Thyroid gland (tissue), 4 donors: Measurements from ENCODE around the gene SEPSECS. TPM values are rescaled to one million over a fixed set of nuclear protein-coding genes. Genes with fewer than 3 reads are reported as not detected.
A peak's percentile ranks its signal among the peaks of the same experiment; 100 is the strongest.

Source experiments
- DNase-seq, 2 donors: peaks; one replicate each; pipeline ENCODE4 v3.0.0-alpha.2; 2019
- H3K27ac ChIP-seq, 3 donors: fragments of 200-600 bp; sonication (generic); 1 replicate in 2 of 3; 2 replicates in 1 of 3; pipeline ENCODE4 v1.5.1; 2016 to 2019; ENCODE audit warnings: mild to moderate bottlenecking in 1 of 3, moderate library complexity in 1 of 3
- H3K27me3 ChIP-seq: fragments of 200-600 bp; sonication (generic); one replicate; pipeline ENCODE4 v1.5.1; 2019
- H3K36me3 ChIP-seq, 2 donors: fragments of 200-600 bp; sonication (generic); one replicate each; pipeline ENCODE4 v1.5.1; 2016 to 2019
- H3K4me1 ChIP-seq, 2 donors: fragments of 200-600 bp; sonication (generic); one replicate each; pipeline ENCODE4 v1.5.1; 2017 to 2019
- H3K4me3 ChIP-seq, 3 donors: fragments of 200-600 bp; sonication (generic); replicated peaks in 1 of 3; 1 replicate in 2 of 3; 2 replicates in 1 of 3; pipeline ENCODE4 v1.5.1; 2016; ENCODE audit warnings: mild to moderate bottlenecking in 1 of 3
- H3K9me3 ChIP-seq: fragments of 200-600 bp; sonication (generic); one replicate; pipeline ENCODE4 v1.5.1; 2017
- POLR2A ChIP-seq, 2 donors: fragments of 450-650 bp; IDR thresholded peaks; one replicate each; pipeline ENCODE4 v1.6.1; 2017; ENCODE audit warnings: antibody characterized with exemption in 2 of 2, mild to moderate bottlenecking in 2 of 2, moderate library complexity in 1 of 2
- WGBS, 2 donors: methylation state at CpG; one replicate each; pipeline ENCODE4 v1.1.5; 2017; 5-methylcytosine and 5-hydroxymethylcytosine counted together
- intact Hi-C: fragments of 100-400 bp; cut with DNase I; formaldehyde crosslinking; loops from one replicate; pipeline ENCODE4 v1.15.1; 2023
- total RNA-seq, 4 donors: library from RNA; depleted of rRNA; stranded (reverse); fragments of >200 nt; gene quantifications; one replicate each; pipeline ENCODE4 v1.2.3, GENCODE V29; 2016
- TF ChIP-seq, protein P1 (sequence below), 6 experiments: fragments of 200-600 bp in 3 of 6; fragments of 450-650 bp in 3 of 6; sonication (generic) in 3 of 6; IDR thresholded peaks; one replicate each; pipeline ENCODE4 v1.5.1; 2016 to 2019; ENCODE audit warnings: antibody characterized with exemption in 6 of 6, mild to moderate bottlenecking in 2 of 6, inconsistent platforms in 1 of 6, moderate library complexity in 1 of 6

Gene SEPSECS
- total RNA-seq, 4 donors from 2014 or later, result 9.2 to 22.3 (median 13.5) TPM

- WGBS, 2 donors, result 89 to 96% methylated on average over 3 of the region's 3 CpGs
- intact Hi-C loops, result no loop called here
- Histone ChIP-seq H3K4me3 (no peak overlapping the region), H3K4me1 (no peaks in the 10 kb centered on the region), H3K36me3 (peaks cover 0 to 6% of the 10 kb centered on the region in 2 donors), H3K27ac (no peak overlapping the region), H3K27me3 (no peaks in the 10 kb centered on the region), H3K9me3 (no peaks in the 10 kb centered on the region)
- no peak for TF ChIP-seq POLR2A (IDR thresholded peaks at IDR 0.05)
- TF ChIP-seq, protein P1, sequence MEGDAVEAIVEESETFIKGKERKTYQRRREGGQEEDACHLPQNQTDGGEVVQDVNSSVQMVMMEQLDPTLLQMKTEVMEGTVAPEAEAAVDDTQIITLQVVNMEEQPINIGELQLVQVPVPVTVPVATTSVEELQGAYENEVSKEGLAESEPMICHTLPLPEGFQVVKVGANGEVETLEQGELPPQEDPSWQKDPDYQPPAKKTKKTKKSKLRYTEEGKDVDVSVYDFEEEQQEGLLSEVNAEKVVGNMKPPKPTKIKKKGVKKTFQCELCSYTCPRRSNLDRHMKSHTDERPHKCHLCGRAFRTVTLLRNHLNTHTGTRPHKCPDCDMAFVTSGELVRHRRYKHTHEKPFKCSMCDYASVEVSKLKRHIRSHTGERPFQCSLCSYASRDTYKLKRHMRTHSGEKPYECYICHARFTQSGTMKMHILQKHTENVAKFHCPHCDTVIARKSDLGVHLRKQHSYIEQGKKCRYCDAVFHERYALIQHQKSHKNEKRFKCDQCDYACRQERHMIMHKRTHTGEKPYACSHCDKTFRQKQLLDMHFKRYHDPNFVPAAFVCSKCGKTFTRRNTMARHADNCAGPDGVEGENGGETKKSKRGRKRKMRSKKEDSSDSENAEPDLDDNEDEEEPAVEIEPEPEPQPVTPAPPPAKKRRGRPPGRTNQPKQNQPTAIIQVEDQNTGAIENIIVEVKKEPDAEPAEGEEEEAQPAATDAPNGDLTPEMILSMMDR (IDR thresholded peaks at IDR 0.05), result no peak
- no peak for DNase-seq
These were observed 37.0 kb downstream of the SEPSECS start for GRCh38 chr4:25123236-25123635.

- H3K27ac ChIP-seq, result no peak overlapping the region
- H3K36me3 ChIP-seq, result peaks cover 0 to 6% of the 10 kb centered on the region in 2 donors
- H3K27me3 ChIP-seq, result no peaks in the 10 kb centered on the region
- WGBS, 2 donors, result 92 to 96% methylated on average over 3 of the region's 3 CpGs
- no peaks in the 10 kb centered on the region for H3K9me3 ChIP-seq
- no peak overlapping the region for H3K4me3 ChIP-seq
- no peak for DNase-seq
- peaks cover 0 to 12% of the 10 kb centered on the region in 2 donors for H3K4me1 ChIP-seq
- TF ChIP-seq, protein P1 (IDR thresholded peaks at IDR 0.05), result no peak
- TF ChIP-seq POLR2A (IDR thresholded peaks at IDR 0.05), result no peak
- intact Hi-C loops, result no loop called here
These were observed 39.9 kb downstream of the SEPSECS start for GRCh38 chr4:25120146-25120940.

GRCh38 chr4:25117716-25118472, 42.4 kb downstream of the SEPSECS start:
- intact Hi-C loops, result no loop called here
- H3K27ac ChIP-seq, result no peak overlapping the region
- DNase-seq, result no peak
- no peaks in the 10 kb centered on the region for H3K27me3 ChIP-seq
- H3K4me3 ChIP-seq, result no peak overlapping the region
- no peaks in the 10 kb centered on the region for H3K36me3 ChIP-seq
- TF ChIP-seq, protein P1 (IDR thresholded peaks at IDR 0.05), result no peak
- TF ChIP-seq POLR2A (IDR thresholded peaks at IDR 0.05), result no peak
- no peaks in the 10 kb centered on the region for H3K9me3 ChIP-seq
- H3K4me1 ChIP-seq, result peaks cover 0 to 19% of the 10 kb centered on the region in 2 donors
- 81 to 84% methylated on average over 6 of the region's 6 CpGs for WGBS, 2 donors

- 39 to 55% methylated on average over 4 of the region's 4 CpGs for WGBS, 2 donors
These were observed 43.0 kb downstream of the SEPSECS start for GRCh38 chr4:25117274-25117673.

More at GRCh38 chr4:25117274-25117673, 43.0 kb downstream of the SEPSECS start:
- TF ChIP-seq, protein P1 (IDR thresholded peaks at IDR 0.05), result no peak
- no peak for TF ChIP-seq POLR2A (IDR thresholded peaks at IDR 0.05)
- peak; percentile 67 to 68 for DNase-seq
- Histone ChIP-seq H3K4me3 (no peak overlapping the region), H3K9me3 (no peaks in the 10 kb centered on the region), H3K27me3 (no peaks in the 10 kb centered on the region), H3K4me1 (peaks cover 0 to 19% of the 10 kb centered on the region in 2 donors), H3K36me3 (no peaks in the 10 kb centered on the region), H3K27ac (no peak overlapping the region)
- intact Hi-C loops, result no loop called here
